ENCODE data around the gene LCE2A.

DNA sequence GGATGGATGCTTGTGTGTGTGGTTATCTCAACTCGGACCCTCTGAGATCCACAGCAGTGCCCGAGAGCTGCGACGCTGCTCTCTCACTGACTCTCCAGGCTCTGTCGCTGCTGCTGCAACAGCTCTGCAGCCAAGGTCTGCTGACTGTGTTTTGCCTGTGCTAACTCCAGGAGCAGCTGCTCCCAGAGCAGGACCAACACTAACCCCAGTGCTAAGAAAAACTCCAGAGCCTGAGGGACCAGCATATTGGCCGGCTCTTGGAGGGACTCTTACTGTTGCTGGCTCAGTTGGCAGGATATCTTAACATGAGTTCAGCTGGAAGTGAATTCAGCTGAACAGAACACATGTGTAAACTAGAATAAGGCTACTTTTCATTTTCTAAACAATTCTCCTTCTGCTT lies 18.7 kb upstream of the LCE2A start:
- TF ChIP-seq EZH2phosphoT487 (IDR thresholded peaks at IDR 0.05; ENCODE audit: borderline replicate concordance, low read length), result no peak
- TF ChIP-seq, protein P1, sequence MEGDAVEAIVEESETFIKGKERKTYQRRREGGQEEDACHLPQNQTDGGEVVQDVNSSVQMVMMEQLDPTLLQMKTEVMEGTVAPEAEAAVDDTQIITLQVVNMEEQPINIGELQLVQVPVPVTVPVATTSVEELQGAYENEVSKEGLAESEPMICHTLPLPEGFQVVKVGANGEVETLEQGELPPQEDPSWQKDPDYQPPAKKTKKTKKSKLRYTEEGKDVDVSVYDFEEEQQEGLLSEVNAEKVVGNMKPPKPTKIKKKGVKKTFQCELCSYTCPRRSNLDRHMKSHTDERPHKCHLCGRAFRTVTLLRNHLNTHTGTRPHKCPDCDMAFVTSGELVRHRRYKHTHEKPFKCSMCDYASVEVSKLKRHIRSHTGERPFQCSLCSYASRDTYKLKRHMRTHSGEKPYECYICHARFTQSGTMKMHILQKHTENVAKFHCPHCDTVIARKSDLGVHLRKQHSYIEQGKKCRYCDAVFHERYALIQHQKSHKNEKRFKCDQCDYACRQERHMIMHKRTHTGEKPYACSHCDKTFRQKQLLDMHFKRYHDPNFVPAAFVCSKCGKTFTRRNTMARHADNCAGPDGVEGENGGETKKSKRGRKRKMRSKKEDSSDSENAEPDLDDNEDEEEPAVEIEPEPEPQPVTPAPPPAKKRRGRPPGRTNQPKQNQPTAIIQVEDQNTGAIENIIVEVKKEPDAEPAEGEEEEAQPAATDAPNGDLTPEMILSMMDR (IDR thresholded peaks at IDR 0.05; ENCODE audit: low read depth, low read length, poor library complexity, severe bottlenecking), result no peak

All from DOHH2 (cell line).